Prostate gland (tissue), 2 donors: ENCODE results near the gene IQGAP2. TPM values are rescaled to one million over a fixed set of nuclear protein-coding genes. Genes with fewer than 3 reads are reported as not detected.

ENCODE experiments used
- DNase-seq: peaks from one replicate; pipeline ENCODE4 v3.0.0-alpha.2; 2019; ENCODE audit warnings: low spot score
- H3K27ac ChIP-seq, 2 donors: fragments of 200-600 bp; sonication (generic); 2 replicates each; pipeline ENCODE4 v1.5.1; 2017 to 2019
- H3K27me3 ChIP-seq: fragments of 200-600 bp; sonication (generic); replicated peaks from 2 replicates; pipeline ENCODE4 v1.5.1; 2019; ENCODE audit not compliant: insufficient read depth
- H3K36me3 ChIP-seq, 2 donors: fragments of 200-600 bp; sonication (generic); 1 replicate in 1 of 2; 2 replicates in 1 of 2; pipeline versions ENCODE4 v1.5.1 to v1.8.1; 2017 to 2019
- H3K4me1 ChIP-seq: fragments of 200-600 bp; sonication (generic); replicated peaks from 2 replicates; pipeline ENCODE4 v1.5.1; 2019
- H3K4me3 ChIP-seq, 2 donors: fragments of 200-600 bp; sonication (generic); 2 replicates each; pipeline ENCODE4 v1.5.1; 2017 to 2019
- H3K9me3 ChIP-seq: fragments of 200-600 bp; sonication (generic); 2 replicates; pipeline ENCODE4 v1.5.1; 2017
- POLR2A ChIP-seq: fragments of 450-650 bp; IDR thresholded peaks from one replicate; pipeline ENCODE4 v1.6.1; 2016; ENCODE audit warnings: antibody characterized with exemption, mild to moderate bottlenecking
- POLR2AphosphoS5 ChIP-seq: sonication (generic); formaldehyde crosslinking; IDR thresholded peaks from one replicate; pipeline ENCODE4 v1.6.1; 2017; ENCODE audit warnings: antibody characterized with exemption
- WGBS: methylation state at CpG from one replicate; pipeline ENCODE4 v1.1.5; 2018; 5-methylcytosine and 5-hydroxymethylcytosine counted together
- intact Hi-C: fragments of 100-400 bp; cut with DNase I; formaldehyde crosslinking; loops from one replicate; pipeline ENCODE4 v1.14.2; 2022
- total RNA-seq, 2 donors: library from RNA; depleted of rRNA; stranded (reverse); fragments of >200 nt; gene quantifications; one replicate each; pipeline ENCODE4 v1.1.0, GENCODE V29; 2016
- TF ChIP-seq, protein P1 (sequence below), 4 experiments: fragments of 200-600 bp in 2 of 4; fragments of 450-650 bp in 2 of 4; sonication (generic) in 2 of 4; IDR thresholded peaks; 1 replicate in 3 of 4; 2 replicates in 1 of 4; pipeline ENCODE4 v1.5.1; 2016 to 2019; ENCODE audit warnings: antibody characterized with exemption in 4 of 4, mild to moderate bottlenecking in 2 of 4, moderate library complexity in 2 of 4

Gene IQGAP2
- total RNA-seq, 2 donors from 2014 or later: 41.5 to 64.9 TPM

- Histone ChIP-seq H3K9me3 (no peaks in the 10 kb centered on the region), H3K4me1 (no peaks in the 10 kb centered on the region), H3K27me3 (no peaks in the 10 kb centered on the region), H3K4me3 (no peak overlapping the region), H3K36me3 (no peaks in the 10 kb centered on the region), H3K27ac (no peak overlapping the region)
- WGBS: 94% methylated on average over 5 of the region's 5 CpGs
- TF ChIP-seq POLR2AphosphoS5: no peak
- TF ChIP-seq POLR2A: no peak
- TF ChIP-seq, protein P1, sequence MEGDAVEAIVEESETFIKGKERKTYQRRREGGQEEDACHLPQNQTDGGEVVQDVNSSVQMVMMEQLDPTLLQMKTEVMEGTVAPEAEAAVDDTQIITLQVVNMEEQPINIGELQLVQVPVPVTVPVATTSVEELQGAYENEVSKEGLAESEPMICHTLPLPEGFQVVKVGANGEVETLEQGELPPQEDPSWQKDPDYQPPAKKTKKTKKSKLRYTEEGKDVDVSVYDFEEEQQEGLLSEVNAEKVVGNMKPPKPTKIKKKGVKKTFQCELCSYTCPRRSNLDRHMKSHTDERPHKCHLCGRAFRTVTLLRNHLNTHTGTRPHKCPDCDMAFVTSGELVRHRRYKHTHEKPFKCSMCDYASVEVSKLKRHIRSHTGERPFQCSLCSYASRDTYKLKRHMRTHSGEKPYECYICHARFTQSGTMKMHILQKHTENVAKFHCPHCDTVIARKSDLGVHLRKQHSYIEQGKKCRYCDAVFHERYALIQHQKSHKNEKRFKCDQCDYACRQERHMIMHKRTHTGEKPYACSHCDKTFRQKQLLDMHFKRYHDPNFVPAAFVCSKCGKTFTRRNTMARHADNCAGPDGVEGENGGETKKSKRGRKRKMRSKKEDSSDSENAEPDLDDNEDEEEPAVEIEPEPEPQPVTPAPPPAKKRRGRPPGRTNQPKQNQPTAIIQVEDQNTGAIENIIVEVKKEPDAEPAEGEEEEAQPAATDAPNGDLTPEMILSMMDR (IDR thresholded peaks at IDR 0.05): no peak
- intact Hi-C loops: no loop called here
- DNase-seq: no peak
Measured at GRCh38 chr5:76729373-76730290, 326.5 kb downstream of the IQGAP2 start.

DNA sequence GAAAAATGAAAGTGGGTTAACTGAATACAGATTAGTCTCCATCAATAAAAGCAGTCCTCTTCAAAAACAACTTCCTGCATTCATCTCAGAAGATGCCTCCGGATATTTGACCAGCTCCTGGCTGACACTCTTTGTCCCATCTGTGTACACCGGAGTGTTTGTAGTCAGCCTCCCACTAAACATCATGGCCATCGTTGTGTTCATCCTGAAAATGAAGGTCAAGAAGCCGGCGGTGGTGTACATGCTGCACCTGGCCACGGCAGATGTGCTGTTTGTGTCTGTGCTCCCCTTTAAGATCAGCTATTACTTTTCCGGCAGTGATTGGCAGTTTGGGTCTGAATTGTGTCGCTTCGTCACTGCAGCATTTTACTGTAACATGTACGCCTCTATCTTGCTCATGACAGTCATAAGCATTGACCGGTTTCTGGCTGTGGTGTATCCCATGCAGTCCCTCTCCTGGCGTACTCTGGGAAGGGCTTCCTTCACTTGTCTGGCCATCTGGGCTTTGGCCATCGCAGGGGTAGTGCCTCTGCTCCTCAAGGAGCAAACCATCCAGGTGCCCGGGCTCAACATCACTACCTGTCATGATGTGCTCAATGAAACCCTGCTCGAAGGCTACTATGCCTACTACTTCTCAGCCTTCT lies 329.4 kb downstream of the IQGAP2 start:
- Histone ChIP-seq H3K27ac (no peak overlapping the region), H3K4me3 (no peak overlapping the region), H3K4me1 (no peaks in the 10 kb centered on the region), H3K36me3 (no peaks in the 10 kb centered on the region), H3K9me3 (no peaks in the 10 kb centered on the region), H3K27me3 (no peaks in the 10 kb centered on the region)
- TF ChIP-seq, protein P1 (IDR thresholded peaks at IDR 0.05): no peak
- no peak for TF ChIP-seq POLR2AphosphoS5
- TF ChIP-seq POLR2A: no peak
- no peak for DNase-seq
- 92% methylated on average over 15 of the region's 15 CpGs for WGBS
- intact Hi-C loops: no loop called here

GRCh38 chr5:76733049-76733417 lies 329.9 kb downstream of the IQGAP2 start:
- no peak for DNase-seq
- WGBS: 91% methylated on average over 13 of the region's 13 CpGs
- no peaks in the 10 kb centered on the region for H3K9me3 ChIP-seq
- intact Hi-C loops: no loop called here
- H3K27ac ChIP-seq: no peak overlapping the region
- TF ChIP-seq, protein P1 (IDR thresholded peaks at IDR 0.05): no peak
- TF ChIP-seq POLR2A (no peak), POLR2AphosphoS5 (no peak)
- no peak overlapping the region for H3K4me3 ChIP-seq
- no peaks in the 10 kb centered on the region for H3K36me3 ChIP-seq
- H3K4me1 ChIP-seq: no peaks in the 10 kb centered on the region
- no peaks in the 10 kb centered on the region for H3K27me3 ChIP-seq

GRCh38 chr5:76735762-76736545 lies 332.9 kb downstream of the IQGAP2 start:
- Histone ChIP-seq H3K4me1 (no peaks in the 10 kb centered on the region), H3K9me3 (no peaks in the 10 kb centered on the region), H3K27me3 (no peaks in the 10 kb centered on the region), H3K4me3 (no peak overlapping the region), H3K27ac (no peak overlapping the region), H3K36me3 (no peaks in the 10 kb centered on the region)
- WGBS: 57% methylated on average over 4 of the region's 4 CpGs
- DNase-seq: no peak
- no peak for TF ChIP-seq POLR2A
- TF ChIP-seq POLR2AphosphoS5: no peak
- TF ChIP-seq, protein P1 (IDR thresholded peaks at IDR 0.05): no peak
- intact Hi-C loops: no loop called here
